ENCODE results near the gene FBLIM1.

FBLIM1 gene

DNA sequence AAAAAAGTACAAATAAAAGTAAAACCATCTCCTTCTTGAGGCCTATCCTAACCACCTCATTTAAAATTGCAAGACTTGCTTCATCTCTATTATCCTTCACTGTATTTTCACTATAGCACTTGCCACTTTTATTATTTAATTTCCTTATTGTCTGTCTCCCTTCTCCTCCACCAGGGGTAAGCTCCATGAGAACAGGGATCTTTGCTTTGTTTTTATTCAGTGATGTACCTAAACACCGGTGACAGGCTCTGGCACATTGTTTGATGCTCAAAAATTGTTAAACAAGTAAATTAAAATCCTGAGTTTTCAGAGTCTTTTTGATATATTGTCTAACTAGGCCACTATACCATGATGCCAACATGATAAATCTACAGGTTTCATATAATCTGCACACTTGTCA, 71.7 kb downstream of the FBLIM1 start:
- H3K9me3 ChIP-seq (ENCODE audit: insufficient read depth, low read depth, low read length) = no peaks in the 10 kb centered on the region
- H3K4me3 ChIP-seq (ENCODE audit: low read length) = no peak overlapping the region
- no peaks in the 10 kb centered on the region for H3K27me3 ChIP-seq (ENCODE audit: insufficient read depth, low read length)
- peaks cover 23% of the 10 kb centered on the region for H3K4me1 ChIP-seq (ENCODE audit: insufficient read depth, low read length)
- H3K9ac ChIP-seq (ENCODE audit: low read depth, low read length) = no peak overlapping the region
- no peak overlapping the region for H3K27ac ChIP-seq (ENCODE audit: low read depth, low read length)
- H3K36me3 ChIP-seq (ENCODE audit: insufficient read depth, low read length) = no peaks in the 10 kb centered on the region
- WGBS = 50% methylated on average over 1 of the region's 1 CpG

DNA sequence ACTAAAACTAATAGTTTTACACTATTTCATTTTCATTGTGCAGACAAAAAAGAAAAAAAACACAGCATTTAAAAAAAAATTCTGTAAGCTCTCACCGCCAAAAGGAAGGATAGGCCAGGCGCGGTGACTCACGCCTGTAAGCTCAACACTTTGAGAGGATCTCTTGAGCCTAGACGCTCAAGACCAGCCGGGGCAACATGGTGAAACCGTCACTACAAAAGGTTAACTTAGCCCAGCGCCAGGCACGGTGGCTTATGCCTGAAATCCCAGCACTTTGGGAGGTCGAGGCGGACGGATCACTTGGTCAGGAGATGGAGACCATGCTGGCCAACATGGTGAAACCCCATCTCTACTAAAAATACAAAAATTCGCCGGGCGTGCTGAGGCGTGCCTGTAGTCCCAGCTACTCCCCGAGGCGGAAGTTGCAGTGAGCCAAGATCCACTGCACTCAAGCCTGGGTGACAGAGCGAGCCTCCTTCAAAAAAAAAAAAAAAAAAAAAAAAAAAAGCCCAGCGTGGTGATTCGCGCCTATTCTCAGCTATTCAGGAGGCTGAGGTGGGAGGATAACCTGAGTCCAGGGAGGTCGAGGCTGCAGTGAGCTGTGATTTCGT, 74.6 kb downstream of the FBLIM1 start:
- Histone ChIP-seq H3K9me3 (ENCODE audit: insufficient read depth, low read depth, low read length) (no peaks in the 10 kb centered on the region), H3K27ac (ENCODE audit: low read depth, low read length) (peak overlapping the region; percentile 100; the same call in 1 of the 2 replicates), H3K4me1 (ENCODE audit: insufficient read depth, low read length) (peaks cover 23% of the 10 kb centered on the region), H3K9ac (ENCODE audit: low read depth, low read length) (no peak overlapping the region; the same call in 1 of the 2 replicates), H3K36me3 (ENCODE audit: insufficient read depth, low read length) (no peaks in the 10 kb centered on the region), H3K4me3 (ENCODE audit: low read length) (peak overlapping the region; percentile 72), H3K27me3 (ENCODE audit: insufficient read depth, low read length) (no peaks in the 10 kb centered on the region)
- WGBS = 90% methylated on average over 23 of the region's 24 CpGs

GRCh38 chr1:15833842-15834405, 75.3 kb downstream of the FBLIM1 start:
- no peaks in the 10 kb centered on the region for H3K36me3 ChIP-seq (ENCODE audit: insufficient read depth, low read length)
- H3K9me3 ChIP-seq (ENCODE audit: insufficient read depth, low read depth, low read length) = no peaks in the 10 kb centered on the region
- H3K4me1 ChIP-seq (ENCODE audit: insufficient read depth, low read length) = peaks cover 23% of the 10 kb centered on the region
- 17% methylated on average over 8 of the region's 10 CpGs for WGBS
- peak overlapping the region; percentile 98 for H3K9ac ChIP-seq (ENCODE audit: low read depth, low read length)
- H3K27ac ChIP-seq (ENCODE audit: low read depth, low read length) = peak overlapping the region; percentile 100
- peak overlapping the region; percentile 72 for H3K4me3 ChIP-seq (ENCODE audit: low read length)
- no peaks in the 10 kb centered on the region for H3K27me3 ChIP-seq (ENCODE audit: insufficient read depth, low read length)

GRCh38 chr1:15834406-15835204, 76.0 kb downstream of the FBLIM1 start:
- Histone ChIP-seq H3K36me3 (ENCODE audit: insufficient read depth, low read length) (no peaks in the 10 kb centered on the region), H3K9ac (ENCODE audit: low read depth, low read length) (peak overlapping the region; percentile 98), H3K27ac (ENCODE audit: low read depth, low read length) (peak overlapping the region; percentile 100), H3K4me1 (ENCODE audit: insufficient read depth, low read length) (peaks cover 23% of the 10 kb centered on the region), H3K4me3 (ENCODE audit: low read length) (peak overlapping the region; percentile 72), H3K27me3 (ENCODE audit: insufficient read depth, low read length) (no peaks in the 10 kb centered on the region), H3K9me3 (ENCODE audit: insufficient read depth, low read depth, low read length) (no peaks in the 10 kb centered on the region)
- under 1% methylated on average over 77 of the region's 77 CpGs for WGBS

GRCh38 chr1:15835205-15835740, 76.7 kb downstream of the FBLIM1 start:
- H3K4me1 ChIP-seq (ENCODE audit: insufficient read depth, low read length) = peaks cover 16% of the 10 kb centered on the region
- peak overlapping the region; percentile 72 for H3K4me3 ChIP-seq (ENCODE audit: low read length)
- peak overlapping the region; percentile 100 for H3K27ac ChIP-seq (ENCODE audit: low read depth, low read length)
- H3K9me3 ChIP-seq (ENCODE audit: insufficient read depth, low read depth, low read length) = no peaks in the 10 kb centered on the region
- under 1% methylated on average over 37 of the region's 37 CpGs for WGBS
- H3K36me3 ChIP-seq (ENCODE audit: insufficient read depth, low read length) = no peaks in the 10 kb centered on the region
- no peaks in the 10 kb centered on the region for H3K27me3 ChIP-seq (ENCODE audit: insufficient read depth, low read length)
- H3K9ac ChIP-seq (ENCODE audit: low read depth, low read length) = peak overlapping the region; percentile 98

DNA sequence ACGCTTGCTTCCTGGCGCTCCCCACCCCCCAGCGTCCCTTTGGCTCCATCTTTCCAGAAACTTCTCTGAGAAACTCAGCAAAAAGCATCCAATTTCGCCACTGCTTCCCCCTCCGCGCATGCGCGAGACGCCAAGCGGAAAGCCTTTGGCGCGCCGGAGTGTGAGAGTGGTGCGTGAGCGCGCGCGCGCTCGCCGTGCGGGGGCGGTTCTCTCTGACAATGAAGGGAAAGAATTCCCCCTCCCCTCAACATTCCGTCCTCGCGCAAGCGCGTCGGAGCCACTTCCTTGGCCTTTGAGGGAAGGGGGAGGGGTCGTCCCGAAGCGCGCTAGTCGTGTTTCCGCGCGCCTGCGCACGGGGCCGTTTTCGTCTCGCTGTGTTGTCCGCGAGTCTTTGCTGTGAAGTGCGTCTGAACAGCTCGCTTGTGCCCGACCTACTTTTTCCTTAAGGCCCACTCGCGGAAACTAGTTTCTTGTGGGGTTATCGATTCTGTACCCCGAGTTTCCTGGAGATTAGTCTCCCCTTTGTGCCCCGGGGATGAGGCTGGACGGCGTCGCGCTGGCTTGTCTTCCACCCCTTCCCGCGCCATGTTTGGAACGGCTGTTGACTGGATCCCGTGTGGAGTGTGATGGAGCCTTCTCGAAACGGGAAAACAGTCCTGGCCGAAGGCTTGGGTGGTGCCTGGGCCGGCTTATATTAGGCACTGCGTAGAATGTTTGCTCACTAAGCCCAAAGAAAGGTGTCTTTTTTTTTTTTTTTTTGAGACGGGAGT, 77.3 kb downstream of the FBLIM1 start:
- Histone ChIP-seq H3K4me1 (ENCODE audit: insufficient read depth, low read length) (peaks cover 13% of the 10 kb centered on the region; the same call in 1 of the 2 replicates), H3K9me3 (ENCODE audit: insufficient read depth, low read depth, low read length) (no peaks in the 10 kb centered on the region), H3K36me3 (ENCODE audit: insufficient read depth, low read length) (no peaks in the 10 kb centered on the region), H3K27ac (ENCODE audit: low read depth, low read length) (peak overlapping the region; percentile 100), H3K9ac (ENCODE audit: low read depth, low read length) (peak overlapping the region; percentile 98), H3K4me3 (ENCODE audit: low read length) (peak overlapping the region; percentile 72), H3K27me3 (ENCODE audit: insufficient read depth, low read length) (no peaks in the 10 kb centered on the region)
- 12% methylated on average over 61 of the region's 66 CpGs for WGBS
